GM19397 (cell line): ENCODE results near the gene ARHGEF17.

Experiments used
- ATAC-seq: cut with Tn5 transposase; IDR thresholded peaks from one replicate; pipeline ENCODE4 v1.9.1; 2021; ENCODE audit warnings: mild to moderate bottlenecking, moderate library complexity; ENCODE audit not compliant: unreplicated experiment

Gene ARHGEF17

DNA sequence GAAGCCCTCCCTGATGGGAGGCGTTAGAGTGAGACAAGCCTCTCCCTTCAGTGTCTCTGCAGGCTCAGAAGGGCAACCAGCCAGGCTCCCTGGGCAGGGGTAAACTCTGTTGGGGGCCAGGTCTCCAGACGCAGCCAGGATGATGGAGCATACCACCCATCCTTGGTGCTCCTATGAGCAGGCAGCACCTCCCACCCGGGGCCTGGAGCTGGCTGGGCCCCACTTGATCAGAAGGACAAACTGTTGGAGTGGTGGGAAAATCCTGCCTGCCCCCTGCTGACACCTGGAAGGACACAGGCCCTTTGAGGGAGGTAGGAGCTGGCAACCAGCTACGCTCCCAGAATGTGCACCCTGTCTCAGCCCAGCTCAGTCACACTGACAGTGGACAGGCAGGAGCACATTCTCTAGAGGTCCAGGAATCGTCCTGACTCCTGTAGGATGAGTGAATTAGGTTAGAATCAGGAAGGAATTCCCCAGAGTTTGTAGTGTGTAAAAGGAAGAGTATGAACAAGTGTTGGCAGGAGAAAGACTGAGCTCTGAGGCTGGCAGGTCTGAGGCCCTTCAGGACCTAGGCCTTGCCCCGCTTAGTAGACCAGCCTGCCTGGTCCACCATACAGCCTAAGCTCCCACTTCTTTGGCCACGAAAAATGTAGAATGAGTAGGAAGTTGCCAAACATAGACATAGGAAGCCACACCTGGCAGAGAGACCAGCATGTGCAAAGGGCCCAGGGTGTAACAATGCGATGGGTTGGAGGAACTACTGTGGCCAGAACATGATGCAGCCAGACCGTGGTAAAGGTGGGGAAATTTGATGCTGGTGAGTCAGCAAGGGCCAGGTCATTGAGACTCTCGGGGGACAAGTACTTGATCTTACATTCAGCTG, 19.1 kb downstream of the ARHGEF17 start:
- ATAC-seq: no peak

GRCh38 chr11:73327812-73328364, 19.8 kb downstream of the ARHGEF17 start:
- no peak for ATAC-seq

- ATAC-seq: no peak
These were observed 22.6 kb downstream of the ARHGEF17 start for GRCh38 chr11:73330569-73331093.

DNA sequence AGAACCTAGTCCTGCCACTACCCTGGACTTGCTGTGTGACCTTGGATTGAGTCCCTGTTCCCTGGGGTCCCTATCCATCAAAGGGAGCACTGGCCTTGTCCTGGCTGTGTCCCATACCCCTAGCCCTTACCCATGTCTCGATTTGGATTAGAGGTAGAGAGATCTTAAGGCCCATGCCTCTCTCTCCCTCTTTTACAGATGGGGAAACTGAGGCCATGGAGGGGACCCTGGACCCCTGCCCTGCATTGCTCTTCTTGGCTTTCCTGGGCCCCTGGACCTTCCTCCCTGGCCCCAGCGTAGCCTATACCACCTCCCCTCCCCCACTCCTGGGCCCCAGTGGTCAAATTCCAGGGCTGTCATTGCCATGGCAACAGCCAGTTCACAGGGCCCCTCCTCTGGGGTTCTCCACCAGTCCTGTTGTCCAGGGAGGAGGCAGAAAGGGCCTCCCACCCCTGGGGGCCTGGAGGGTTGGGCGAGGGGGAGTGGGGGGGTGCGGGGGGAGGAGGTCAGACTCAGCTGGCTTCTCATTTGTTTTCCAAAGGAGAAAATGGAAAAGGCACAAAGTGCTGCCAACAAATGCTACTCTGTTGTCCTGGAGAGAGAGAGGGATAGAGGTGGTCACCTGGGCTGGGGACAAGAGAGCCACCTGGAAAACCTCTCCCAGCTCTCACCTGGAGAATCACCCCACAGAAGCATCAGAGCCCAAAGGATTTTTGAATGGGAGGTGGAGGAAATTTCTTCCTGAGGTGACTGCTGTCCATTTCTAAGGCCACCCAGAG, 23.3 kb downstream of the ARHGEF17 start:
- no peak for ATAC-seq

- no peak for ATAC-seq
These were observed 25.1 kb downstream of the ARHGEF17 start for GRCh38 chr11:73333173-73333572.

DNA sequence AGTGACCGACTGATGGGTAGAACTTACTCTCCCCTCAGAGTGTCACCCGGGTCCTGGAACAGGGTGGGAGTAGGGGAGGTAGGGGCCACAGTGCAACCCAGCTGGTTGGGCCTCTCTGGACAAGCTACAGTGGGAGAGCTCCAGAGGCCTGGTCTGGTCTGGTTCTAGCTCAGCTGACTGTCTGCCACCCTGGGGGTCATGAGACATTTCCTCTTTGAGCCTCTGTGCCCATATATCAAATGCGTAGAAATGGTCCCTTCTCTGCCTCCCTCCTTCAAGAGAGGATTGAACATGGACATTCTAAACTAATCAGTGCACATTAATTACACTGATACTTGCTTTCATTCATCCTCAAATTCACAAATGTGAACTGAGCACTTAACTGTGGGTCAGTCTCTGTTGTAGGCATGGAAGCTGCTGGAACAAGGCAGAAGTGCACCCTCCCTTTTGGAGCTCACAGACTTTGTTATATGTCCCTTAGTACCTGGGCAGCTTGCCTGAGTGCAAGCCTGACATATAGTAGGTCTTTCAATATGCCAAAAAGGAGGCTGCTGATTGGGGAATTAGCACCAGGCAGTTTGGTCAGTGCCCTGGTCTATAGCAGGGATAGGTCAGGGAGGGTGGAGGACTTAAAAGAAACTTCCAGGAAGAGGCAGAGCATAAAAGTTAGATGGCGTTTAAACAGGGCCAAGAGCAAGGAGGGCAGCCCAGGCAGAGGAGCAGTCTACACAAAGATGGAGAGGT, 25.7 kb downstream of the ARHGEF17 start:
- no peak for ATAC-seq

GRCh38 chr11:73334384-73335203, 26.5 kb downstream of the ARHGEF17 start:
- ATAC-seq: no peak

GRCh38 chr11:73335204-73335923, 27.3 kb downstream of the ARHGEF17 start:
- no peak for ATAC-seq

- no peak for ATAC-seq
These were observed 29.8 kb downstream of the ARHGEF17 start for GRCh38 chr11:73337846-73338245.

GRCh38 chr11:73338279-73338678, 30.2 kb downstream of the ARHGEF17 start:
- ATAC-seq: no peak

DNA sequence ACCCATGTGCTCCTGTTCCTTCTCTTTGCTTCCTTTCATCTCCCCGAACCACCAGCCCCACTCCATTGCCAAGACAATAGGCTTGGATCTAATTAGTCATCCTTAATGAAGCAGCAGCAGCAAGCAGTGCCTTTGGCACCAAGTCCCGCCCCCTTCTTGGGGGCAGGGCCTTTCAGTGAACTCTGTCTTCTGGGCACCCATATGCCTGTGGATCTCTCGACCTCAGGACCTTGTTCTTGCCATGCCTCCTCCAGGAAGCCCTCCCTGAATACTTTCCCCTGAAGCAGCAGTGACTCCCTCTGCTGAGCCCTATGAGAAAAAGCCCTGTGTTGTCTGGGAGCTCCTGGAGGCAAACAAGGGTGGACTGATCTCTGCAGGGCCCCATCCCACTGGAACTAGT, 32.1 kb downstream of the ARHGEF17 start:
- no peak for ATAC-seq

- no peak for ATAC-seq
These were observed 34.6 kb downstream of the ARHGEF17 start for GRCh38 chr11:73342633-73343032.

GRCh38 chr11:73343076-73343873, 35.2 kb downstream of the ARHGEF17 start:
- no peak for ATAC-seq

- no peak for ATAC-seq
These were observed 36.1 kb downstream of the ARHGEF17 start for GRCh38 chr11:73344191-73344607.

DNA sequence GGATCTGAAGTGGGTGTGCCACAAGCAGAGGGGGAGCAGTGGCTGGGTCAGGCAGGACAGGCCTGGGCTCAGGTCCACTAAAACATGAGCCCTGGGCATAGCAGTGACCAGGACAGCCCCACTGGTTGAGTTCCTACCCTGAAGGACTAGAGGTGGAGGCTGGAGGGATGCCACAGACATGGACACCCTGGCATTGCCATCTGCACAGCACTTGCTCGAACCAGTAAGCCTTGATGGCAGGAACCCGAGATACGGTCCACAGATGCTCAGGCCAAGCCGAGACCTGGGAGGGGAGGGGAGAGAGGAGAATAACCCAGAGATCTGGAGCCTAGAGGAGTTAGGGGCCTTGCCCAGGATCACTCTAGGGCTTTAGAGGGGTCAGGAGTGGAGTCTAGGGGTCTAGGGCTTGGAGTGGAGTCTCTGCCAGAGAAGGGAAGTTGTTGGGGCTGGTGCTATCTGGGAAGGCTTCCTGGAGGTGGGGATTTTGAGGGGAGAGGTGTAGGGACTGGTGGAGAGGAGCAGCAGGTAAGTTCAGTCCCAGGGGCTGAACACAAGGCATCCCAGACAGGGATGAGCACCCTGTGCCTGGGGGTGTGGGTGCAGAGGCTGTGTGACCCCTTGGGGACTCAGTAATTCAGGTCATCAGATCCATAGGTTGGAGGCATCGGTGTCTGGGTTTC, 37.5 kb downstream of the ARHGEF17 start:
- ATAC-seq: no peak

DNA sequence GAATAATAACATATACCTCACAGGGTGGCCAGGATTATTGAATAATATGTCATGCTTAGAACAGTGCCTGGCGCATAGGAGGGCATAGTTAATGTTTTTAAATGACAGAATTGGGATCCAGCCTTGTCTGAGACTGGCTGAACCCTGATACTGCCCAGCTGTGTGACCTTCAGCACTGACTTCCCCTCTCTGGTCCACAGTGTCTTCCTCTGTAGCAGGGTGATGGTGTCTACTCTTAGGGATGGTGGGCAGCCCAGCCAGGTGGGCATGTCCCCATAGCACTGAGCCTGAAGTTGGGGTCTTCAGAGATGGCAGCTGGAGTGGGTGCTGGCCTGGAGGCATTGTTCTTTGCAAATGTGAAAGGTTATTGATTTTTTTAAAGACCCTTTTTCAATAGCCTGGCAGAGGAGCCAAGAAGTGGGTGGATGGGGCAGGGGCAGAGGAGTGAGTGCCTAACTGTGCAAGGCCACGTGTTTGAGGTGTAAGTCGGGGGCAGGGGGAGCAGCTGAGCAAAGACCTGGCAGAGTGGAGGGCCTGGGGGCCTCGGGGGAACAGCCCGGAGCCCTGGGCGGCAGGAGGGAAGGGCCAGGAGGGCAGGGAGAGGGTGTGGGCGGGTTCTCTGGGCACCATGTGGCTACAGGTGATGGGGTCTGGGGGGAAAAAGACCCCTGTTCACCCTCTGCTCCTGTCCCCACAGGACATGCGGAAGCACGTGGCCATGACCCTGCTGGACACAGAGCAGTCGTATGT, 38.3 kb downstream of the ARHGEF17 start:
- no peak for ATAC-seq

DNA sequence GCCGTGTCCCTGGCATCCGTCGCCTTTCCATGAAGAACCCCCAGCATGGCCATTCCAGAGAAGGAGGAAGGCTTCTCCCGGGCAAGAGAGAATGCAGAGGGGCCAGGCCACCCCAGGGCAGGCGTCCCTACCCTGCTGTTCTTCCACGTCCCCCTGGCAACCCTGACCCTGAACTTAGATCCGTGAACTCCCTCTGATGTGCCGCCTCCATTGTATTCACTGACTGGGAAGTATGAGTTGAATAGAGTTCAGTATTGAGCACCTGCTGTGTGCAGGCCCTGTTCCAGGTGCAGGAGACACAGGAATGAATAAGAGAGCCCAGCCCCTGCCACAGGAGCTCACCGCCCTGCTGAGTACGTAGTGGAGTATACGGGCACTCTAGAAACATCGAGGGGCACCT, 39.0 kb downstream of the ARHGEF17 start:
- ATAC-seq: no peak
